Fibroblast of lung (primary cell): Measurements from ENCODE around the gene SLC25A10.

Source experiments
- EZH2 ChIP-seq: IDR thresholded peaks from 2 replicates; pipeline ENCODE4 v1.5.1; 2012; ENCODE audit warnings: low read length, control low read depth, mild to moderate bottlenecking; ENCODE audit errors: missing control alignments
- TF ChIP-seq, protein P1 (sequence below), 2 donors: IDR thresholded peaks in 1 of 2; conservative IDR thresholded peaks in 1 of 2; 1 replicate in 1 of 2; 2 replicates in 1 of 2; pipeline ENCODE4 v1.5.1; 2011 to 2012; ENCODE audit warnings: low read length in 2 of 2, control low read depth in 1 of 2, inconsistent platforms in 1 of 2, low read depth in 1 of 2, mild to moderate bottlenecking in 1 of 2

DNA sequence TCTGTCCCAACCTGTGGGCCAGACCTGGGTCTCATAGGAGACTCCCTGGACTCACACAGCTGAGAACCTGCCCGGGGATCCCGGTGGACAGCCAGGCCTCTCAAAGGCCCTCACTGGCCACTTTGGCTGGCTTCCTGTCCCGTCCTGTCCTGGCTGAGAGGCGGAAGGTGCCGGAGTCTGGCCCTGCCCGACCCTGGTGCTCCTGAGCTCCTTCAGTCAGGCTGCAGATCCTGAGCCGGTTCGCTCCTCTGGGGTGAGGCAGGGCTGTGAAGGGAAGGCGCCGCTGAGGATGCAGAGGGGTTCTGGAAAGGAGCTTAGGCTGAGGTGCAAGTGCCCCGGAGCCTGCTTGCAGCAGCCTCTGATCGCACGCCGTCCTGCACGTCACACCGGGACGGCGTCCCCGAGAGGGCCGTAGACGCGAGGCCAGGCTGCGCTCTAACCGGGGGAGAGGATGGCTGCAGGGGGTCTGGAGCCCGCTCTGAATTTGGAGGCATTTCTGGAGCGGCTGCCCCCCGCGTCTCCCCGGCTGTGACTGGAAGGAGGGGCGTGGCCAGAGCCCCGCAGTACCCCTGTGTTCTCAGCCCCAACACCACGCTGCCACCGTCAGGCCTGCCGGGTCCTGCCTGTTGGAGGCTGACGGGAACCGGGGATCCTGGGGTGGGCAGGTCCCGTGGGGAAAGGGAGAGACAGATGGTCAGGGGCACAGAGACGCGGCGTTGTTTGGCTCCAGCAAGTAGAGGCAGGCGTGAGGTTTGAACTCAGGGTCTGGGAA is 24.1 kb upstream of the SLC25A10 start:
- TF ChIP-seq, protein P1, sequence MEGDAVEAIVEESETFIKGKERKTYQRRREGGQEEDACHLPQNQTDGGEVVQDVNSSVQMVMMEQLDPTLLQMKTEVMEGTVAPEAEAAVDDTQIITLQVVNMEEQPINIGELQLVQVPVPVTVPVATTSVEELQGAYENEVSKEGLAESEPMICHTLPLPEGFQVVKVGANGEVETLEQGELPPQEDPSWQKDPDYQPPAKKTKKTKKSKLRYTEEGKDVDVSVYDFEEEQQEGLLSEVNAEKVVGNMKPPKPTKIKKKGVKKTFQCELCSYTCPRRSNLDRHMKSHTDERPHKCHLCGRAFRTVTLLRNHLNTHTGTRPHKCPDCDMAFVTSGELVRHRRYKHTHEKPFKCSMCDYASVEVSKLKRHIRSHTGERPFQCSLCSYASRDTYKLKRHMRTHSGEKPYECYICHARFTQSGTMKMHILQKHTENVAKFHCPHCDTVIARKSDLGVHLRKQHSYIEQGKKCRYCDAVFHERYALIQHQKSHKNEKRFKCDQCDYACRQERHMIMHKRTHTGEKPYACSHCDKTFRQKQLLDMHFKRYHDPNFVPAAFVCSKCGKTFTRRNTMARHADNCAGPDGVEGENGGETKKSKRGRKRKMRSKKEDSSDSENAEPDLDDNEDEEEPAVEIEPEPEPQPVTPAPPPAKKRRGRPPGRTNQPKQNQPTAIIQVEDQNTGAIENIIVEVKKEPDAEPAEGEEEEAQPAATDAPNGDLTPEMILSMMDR (conservative IDR thresholded peaks at IDR 0.05 in 1 of 2, IDR thresholded peaks at IDR 0.05 in 1 of 2; ENCODE audit: low read depth in 1 of 2, low read length in 2 of 2), result no peak
- TF ChIP-seq EZH2, result no peak
